Fibroblast of mammary gland (primary cell): ENCODE data around the gene ULBP2.

Source experiments
- DNase-seq: peaks from one replicate; pipeline ENCODE4 v3.0.0-alpha.2; 2010; ENCODE audit warnings: low read depth
- H3K4me3 ChIP-seq: 2 replicates; pipeline ENCODE4 v1.5.1; 2011; ENCODE audit warnings: low read depth, mild to moderate bottlenecking, low read length, moderate library complexity; ENCODE audit not compliant: control insufficient read depth
- CTCF ChIP-seq: conservative IDR thresholded peaks from 2 replicates; pipeline ENCODE4 v1.5.1; 2011; ENCODE audit warnings: low read depth, low read length, inconsistent platforms; ENCODE audit not compliant: control insufficient read depth, insufficient read depth

ULBP2 gene

GRCh38 chr6:149995971-149996370 lies 54.2 kb downstream of the ULBP2 start:
- no peak overlapping the region for H3K4me3 ChIP-seq
- no peak for DNase-seq
- TF ChIP-seq CTCF: no peak
